GM20000 (cell line): ENCODE results near the gene CLEC14A.

Source experiments
- DNase-seq: peaks from one replicate; pipeline ENCODE4 v3.0.0; 2012; ENCODE audit warnings: low spot score
- TF ChIP-seq, protein P1 (sequence below): IDR thresholded peaks from 2 replicates; pipeline ENCODE4 v1.5.1; 2012; ENCODE audit warnings: mild to moderate bottlenecking, control low read depth; ENCODE audit errors: extremely low read depth, missing control alignments

CLEC14A gene, protein sequence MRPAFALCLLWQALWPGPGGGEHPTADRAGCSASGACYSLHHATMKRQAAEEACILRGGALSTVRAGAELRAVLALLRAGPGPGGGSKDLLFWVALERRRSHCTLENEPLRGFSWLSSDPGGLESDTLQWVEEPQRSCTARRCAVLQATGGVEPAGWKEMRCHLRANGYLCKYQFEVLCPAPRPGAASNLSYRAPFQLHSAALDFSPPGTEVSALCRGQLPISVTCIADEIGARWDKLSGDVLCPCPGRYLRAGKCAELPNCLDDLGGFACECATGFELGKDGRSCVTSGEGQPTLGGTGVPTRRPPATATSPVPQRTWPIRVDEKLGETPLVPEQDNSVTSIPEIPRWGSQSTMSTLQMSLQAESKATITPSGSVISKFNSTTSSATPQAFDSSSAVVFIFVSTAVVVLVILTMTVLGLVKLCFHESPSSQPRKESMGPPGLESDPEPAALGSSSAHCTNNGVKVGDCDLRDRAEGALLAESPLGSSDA

DNA sequence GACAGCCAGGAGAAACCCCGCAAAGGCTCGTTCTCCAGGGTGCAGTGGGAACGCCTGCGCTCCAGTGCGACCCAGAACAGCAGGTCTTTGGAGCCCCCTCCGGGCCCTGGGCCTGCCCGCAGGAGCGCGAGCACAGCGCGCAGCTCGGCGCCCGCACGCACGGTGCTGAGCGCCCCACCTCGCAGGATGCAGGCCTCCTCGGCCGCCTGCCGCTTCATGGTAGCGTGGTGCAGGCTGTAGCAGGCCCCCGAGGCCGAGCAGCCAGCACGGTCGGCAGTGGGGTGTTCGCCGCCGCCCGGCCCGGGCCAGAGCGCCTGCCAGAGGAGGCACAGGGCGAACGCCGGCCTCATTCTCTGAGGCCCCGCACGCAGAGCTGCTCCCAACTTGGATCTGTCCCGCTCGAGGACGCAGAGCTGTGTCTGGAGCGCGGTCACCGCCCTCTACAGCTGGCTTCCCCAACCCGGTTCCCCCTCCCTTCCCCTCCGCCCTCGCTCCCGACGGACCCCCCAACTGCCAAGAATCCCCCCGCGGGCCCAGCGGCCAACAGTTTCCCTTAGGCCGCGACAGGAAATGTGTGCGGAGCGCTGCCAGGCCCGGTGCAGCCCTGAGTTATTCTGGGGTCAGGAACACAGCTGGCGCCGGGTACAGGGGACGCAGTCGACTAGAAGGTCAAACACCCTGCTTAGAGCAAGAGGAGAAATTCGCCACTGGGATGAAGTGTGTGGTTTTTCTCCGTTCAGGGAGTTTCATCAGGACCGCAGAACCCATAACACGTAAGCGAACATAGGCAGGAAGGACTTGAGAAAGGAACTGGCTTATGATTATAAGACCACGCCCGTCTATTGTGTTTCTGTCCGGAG lies at the start of gene CLEC14A:
Gene CLEC14A (minus strand): TSS at position 421 of the 860 bp plus-strand sequence. CDS start 71 bp downstream, at position 350.
- DNase-seq = peak; percentile 28
- TF ChIP-seq, protein P1, sequence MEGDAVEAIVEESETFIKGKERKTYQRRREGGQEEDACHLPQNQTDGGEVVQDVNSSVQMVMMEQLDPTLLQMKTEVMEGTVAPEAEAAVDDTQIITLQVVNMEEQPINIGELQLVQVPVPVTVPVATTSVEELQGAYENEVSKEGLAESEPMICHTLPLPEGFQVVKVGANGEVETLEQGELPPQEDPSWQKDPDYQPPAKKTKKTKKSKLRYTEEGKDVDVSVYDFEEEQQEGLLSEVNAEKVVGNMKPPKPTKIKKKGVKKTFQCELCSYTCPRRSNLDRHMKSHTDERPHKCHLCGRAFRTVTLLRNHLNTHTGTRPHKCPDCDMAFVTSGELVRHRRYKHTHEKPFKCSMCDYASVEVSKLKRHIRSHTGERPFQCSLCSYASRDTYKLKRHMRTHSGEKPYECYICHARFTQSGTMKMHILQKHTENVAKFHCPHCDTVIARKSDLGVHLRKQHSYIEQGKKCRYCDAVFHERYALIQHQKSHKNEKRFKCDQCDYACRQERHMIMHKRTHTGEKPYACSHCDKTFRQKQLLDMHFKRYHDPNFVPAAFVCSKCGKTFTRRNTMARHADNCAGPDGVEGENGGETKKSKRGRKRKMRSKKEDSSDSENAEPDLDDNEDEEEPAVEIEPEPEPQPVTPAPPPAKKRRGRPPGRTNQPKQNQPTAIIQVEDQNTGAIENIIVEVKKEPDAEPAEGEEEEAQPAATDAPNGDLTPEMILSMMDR = no peak

DNA sequence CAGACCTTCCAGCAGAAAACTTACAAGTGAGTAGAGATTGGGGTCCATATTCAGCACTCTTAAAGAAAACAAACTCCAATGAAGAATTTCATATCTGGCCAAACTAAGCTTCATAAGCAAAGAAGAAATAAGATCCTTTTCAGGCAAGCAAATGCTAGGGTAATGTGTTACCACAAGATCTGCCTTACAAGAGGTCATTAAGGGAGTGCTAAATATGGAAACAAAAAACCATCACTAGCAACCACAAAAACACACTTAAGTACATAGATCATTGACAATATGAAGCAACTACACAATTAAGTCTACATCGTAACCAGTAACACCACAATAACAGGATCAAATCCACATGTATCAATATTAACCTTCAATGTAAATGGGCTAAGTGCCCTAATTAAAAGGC lies 47.1 kb upstream of the CLEC14A start:
- no peak for DNase-seq
- TF ChIP-seq, protein P1 = no peak

DNA sequence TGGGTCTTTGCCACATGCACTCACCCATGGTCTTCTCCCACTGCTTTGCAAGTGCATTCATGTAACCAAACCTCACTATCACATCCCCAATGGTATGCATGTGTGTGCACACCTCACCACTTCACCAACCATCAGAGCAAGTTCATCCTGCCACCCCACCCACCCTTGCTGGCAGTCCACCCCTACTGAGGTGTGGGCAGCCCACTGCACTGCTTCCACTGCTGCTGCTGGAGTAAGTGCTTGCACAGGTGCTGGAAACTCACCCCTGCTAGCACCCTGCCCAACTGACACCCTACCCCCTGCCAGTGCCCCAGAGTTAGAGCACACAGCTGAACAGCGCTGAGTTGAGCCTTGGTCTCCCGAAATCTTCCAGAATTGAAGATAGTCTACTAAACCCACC lies 46.1 kb upstream of the CLEC14A start:
- TF ChIP-seq, protein P1 = no peak
- no peak for DNase-seq

DNA sequence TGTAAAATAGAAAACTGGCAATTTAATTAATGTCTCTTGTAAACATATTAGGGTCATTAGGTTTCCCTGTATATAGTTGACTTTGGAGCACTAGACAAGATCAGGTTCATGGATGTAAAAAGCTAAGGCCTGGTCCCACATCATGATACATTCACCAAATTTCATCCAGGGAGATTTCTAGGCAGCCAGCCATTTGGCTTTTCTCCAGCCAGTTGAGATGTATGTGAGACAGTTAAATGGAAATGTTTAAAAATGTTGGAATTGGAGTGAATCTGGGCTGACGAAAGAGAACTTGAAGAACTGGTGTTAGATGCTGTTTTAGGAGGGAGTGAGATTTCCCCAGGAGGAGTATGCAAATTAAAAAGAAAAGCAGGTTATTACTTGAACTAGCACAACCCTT lies 41.8 kb upstream of the CLEC14A start:
- TF ChIP-seq, protein P1 = no peak
- no peak for DNase-seq

DNA sequence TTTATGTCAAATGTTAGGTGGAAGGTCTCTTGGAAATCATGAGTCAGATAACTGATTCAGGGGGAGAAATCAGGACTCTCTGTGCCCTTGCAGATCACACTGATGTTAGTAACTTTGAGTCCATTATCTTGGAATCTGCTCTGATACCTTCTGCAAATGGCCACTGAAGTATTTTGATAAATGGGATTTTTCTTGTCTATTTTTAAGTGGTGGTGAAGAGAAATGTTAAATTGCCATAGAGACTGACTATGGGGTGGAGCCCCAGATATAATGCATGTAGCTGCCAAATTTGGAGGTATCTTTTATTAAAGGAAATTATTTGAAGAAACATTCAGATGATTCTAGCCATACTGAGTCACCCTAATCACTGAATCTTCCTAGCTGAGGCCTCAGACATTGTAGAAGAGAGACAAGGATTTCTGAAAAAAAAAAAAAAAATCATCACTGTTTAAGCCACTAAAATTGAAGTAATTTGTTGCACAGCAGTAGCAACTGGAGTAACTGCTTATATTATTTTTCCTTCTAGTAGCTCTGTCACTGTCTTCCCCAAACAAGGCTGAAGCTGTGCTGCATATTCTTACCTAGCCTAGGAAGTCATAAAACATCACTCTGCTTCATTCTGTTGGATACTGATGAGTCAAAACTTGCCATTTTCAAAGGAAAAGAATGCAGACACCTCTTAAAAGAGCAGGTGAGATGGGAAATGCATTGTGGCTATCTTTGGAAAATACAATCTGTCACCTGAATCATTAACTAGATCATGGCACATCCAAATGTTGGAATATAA lies 36.0 kb upstream of the CLEC14A start:
- TF ChIP-seq, protein P1 = no peak
- no peak for DNase-seq

DNA sequence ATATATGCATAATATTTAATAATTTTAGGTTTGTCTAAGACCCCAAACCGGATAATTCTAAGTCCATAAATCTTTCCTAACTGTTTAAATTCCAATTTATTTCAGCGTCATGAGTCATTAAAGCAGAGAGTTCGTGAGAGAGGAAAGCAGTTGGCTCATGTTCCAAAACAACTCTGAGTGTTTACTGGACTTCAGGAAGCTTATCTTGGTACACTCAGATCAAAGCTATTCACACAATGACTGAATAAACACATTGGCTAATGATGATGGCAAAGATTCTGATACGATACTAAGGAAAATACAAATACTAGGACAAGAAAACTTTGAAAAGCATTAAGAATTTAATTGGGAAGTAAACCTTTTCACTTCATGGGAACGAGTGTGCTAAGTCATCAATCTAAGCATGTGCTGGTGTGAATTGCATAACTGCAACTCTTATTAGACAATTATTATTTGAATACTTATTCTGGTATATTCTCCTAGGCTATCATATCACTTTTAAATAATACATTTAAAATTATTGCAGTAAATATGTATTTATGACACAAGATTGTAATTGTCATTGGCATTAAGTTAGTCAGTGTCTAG lies 34.8 kb upstream of the CLEC14A start:
- DNase-seq = no peak
- TF ChIP-seq, protein P1 = no peak
